ENCODE data around the gene ORM2. TPM values are rescaled to one million over a fixed set of nuclear protein-coding genes. Genes with fewer than 3 reads are reported as not detected.

The ORM2 gene
- total RNA-seq, 1 donor from 2014 or later, result not detected

DNA sequence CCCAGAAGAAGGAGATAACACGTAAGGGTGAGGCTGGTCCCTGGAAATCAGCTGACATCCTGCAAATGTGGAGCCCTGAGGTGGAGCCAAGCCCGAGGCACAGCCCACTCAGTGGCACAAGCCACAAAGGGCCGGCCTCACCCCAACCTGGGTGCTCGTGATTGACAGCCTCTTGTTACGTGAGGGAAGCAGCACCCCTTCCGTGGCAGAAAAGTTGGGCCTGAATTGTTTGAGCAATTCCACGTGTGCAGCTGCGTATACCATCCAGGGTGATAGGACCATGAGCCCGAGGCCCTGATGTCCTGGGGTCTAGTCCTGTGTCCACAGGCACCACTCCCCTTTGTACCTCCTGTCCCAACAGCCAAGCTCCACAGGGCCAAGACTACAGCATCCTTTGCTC is 4.8 kb downstream of the ORM2 start:
- Histone ChIP-seq H2AFZ (replicated peaks) (no peak overlapping the region), H3K4me3 (no peak overlapping the region), H3F3A (ENCODE audit: low read depth) (no peaks in the 10 kb centered on the region), H3K27ac (no peak overlapping the region), H3K79me2 (ENCODE audit: low read depth) (no peaks in the 10 kb centered on the region), H3K9ac (no peak overlapping the region), H3K36me3 (no peaks in the 10 kb centered on the region), H3K27me3 (no peaks in the 10 kb centered on the region), H3K9me3 (ENCODE audit: low read depth) (no peaks in the 10 kb centered on the region), H3K4me2 (no peak overlapping the region), H4K20me1 (ENCODE audit: low read depth) (no peaks in the 10 kb centered on the region), H3K4me1 (no peaks in the 10 kb centered on the region)
- no peak overlapping the region for H3K27ac Mint-ChIP-seq
- H3K4me3 Mint-ChIP-seq, result no peak overlapping the region
- TF ChIP-seq, protein P1, sequence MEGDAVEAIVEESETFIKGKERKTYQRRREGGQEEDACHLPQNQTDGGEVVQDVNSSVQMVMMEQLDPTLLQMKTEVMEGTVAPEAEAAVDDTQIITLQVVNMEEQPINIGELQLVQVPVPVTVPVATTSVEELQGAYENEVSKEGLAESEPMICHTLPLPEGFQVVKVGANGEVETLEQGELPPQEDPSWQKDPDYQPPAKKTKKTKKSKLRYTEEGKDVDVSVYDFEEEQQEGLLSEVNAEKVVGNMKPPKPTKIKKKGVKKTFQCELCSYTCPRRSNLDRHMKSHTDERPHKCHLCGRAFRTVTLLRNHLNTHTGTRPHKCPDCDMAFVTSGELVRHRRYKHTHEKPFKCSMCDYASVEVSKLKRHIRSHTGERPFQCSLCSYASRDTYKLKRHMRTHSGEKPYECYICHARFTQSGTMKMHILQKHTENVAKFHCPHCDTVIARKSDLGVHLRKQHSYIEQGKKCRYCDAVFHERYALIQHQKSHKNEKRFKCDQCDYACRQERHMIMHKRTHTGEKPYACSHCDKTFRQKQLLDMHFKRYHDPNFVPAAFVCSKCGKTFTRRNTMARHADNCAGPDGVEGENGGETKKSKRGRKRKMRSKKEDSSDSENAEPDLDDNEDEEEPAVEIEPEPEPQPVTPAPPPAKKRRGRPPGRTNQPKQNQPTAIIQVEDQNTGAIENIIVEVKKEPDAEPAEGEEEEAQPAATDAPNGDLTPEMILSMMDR (IDR thresholded peaks at IDR 0.05), result no peak
- TF ChIP-seq EZH2 (IDR thresholded peaks at IDR 0.05) (no peak), EZH2phosphoT487 (IDR thresholded peaks at IDR 0.05) (no peak)
- H3K27me3 Mint-ChIP-seq (ENCODE audit: insufficient read depth, low read depth), result no peaks in the 10 kb centered on the region
- DNase-seq (ENCODE audit: low spot score), result no peak
- H3K9me3 Mint-ChIP-seq, result no peaks in the 10 kb centered on the region
- no peaks in the 10 kb centered on the region for H3K4me1 Mint-ChIP-seq
- H3K36me3 Mint-ChIP-seq, result peaks cover 1% of the 10 kb centered on the region

DNA sequence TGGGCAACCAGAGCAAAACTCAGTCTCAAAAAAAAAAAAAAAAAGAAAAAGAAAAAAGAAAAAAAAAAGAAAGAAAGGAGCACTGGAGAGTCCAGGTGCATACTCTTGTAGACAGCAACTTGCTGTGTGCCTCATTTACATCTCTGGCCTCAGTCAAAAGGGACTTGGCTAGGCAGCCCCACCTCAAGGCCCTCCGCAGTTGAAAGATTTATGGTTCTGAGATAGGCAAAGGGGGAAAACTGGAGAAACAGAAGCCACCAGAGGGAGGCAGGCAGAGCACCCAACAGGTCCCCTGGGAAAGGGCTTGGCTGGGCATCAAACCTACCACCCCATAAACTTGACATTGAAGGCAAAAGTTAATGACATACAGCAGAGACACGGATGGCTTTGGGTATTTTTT is 6.1 kb downstream of the ORM2 start:
- TF ChIP-seq, protein P1 (IDR thresholded peaks at IDR 0.05), result no peak
- TF ChIP-seq EZH2phosphoT487 (IDR thresholded peaks at IDR 0.05) (no peak), EZH2 (IDR thresholded peaks at IDR 0.05) (no peak)
- H3K27ac ChIP-seq, result no peak overlapping the region
- DNase-seq (ENCODE audit: low spot score), result no peak
- H3K4me3 ChIP-seq, result no peak overlapping the region
- Mint-ChIP-seq H3K27ac (no peak overlapping the region), H3K4me1 (no peaks in the 10 kb centered on the region), H3K27me3 (ENCODE audit: insufficient read depth, low read depth) (peaks cover 2% of the 10 kb centered on the region), H3K9me3 (no peaks in the 10 kb centered on the region), H3K36me3 (peaks cover 3% of the 10 kb centered on the region), H3K4me3 (no peak overlapping the region)
- H3K27me3 ChIP-seq, result no peaks in the 10 kb centered on the region
- H3K79me2 ChIP-seq (ENCODE audit: low read depth), result no peaks in the 10 kb centered on the region
- H3K9ac ChIP-seq, result no peak overlapping the region
- no peaks in the 10 kb centered on the region for H3F3A ChIP-seq (ENCODE audit: low read depth)
- no peak overlapping the region for H2AFZ ChIP-seq (replicated peaks)
- no peaks in the 10 kb centered on the region for H4K20me1 ChIP-seq (ENCODE audit: low read depth)
- no peaks in the 10 kb centered on the region for H3K36me3 ChIP-seq
- H3K9me3 ChIP-seq (ENCODE audit: low read depth), result no peaks in the 10 kb centered on the region
- H3K4me1 ChIP-seq, result no peaks in the 10 kb centered on the region
- H3K4me2 ChIP-seq, result no peak overlapping the region

DNA sequence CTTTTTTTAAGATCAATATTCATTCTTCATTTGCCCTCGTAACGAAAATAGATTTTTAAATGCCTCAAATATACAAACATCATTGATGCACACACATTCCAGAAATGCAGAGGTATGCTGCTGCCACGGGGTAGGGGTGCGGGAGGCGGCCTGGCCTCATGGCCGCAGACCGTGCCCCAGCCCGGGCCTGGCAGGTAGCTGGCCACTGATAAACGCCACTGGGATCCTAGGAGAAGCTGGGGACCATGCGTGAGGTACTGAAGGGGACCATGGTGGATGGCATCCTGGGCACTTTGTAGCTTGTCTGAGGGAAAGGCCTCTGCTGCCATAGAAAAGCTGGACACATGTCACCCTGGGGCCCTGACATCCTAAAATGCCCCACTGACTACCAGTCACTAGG is 6.5 kb downstream of the ORM2 start:
- Mint-ChIP-seq H3K27me3 (ENCODE audit: insufficient read depth, low read depth) (peaks cover 2% of the 10 kb centered on the region), H3K4me3 (no peak overlapping the region), H3K36me3 (peaks cover 3% of the 10 kb centered on the region), H3K27ac (no peak overlapping the region), H3K4me1 (no peaks in the 10 kb centered on the region), H3K9me3 (no peaks in the 10 kb centered on the region)
- Histone ChIP-seq H3K36me3 (no peaks in the 10 kb centered on the region), H3K4me2 (no peak overlapping the region), H3K4me3 (no peak overlapping the region), H3K9ac (no peak overlapping the region), H3K4me1 (no peaks in the 10 kb centered on the region), H3K79me2 (ENCODE audit: low read depth) (no peaks in the 10 kb centered on the region), H3K27me3 (no peaks in the 10 kb centered on the region), H3K27ac (no peak overlapping the region), H3F3A (ENCODE audit: low read depth) (no peaks in the 10 kb centered on the region), H2AFZ (replicated peaks) (no peak overlapping the region), H3K9me3 (ENCODE audit: low read depth) (no peaks in the 10 kb centered on the region), H4K20me1 (ENCODE audit: low read depth) (no peaks in the 10 kb centered on the region)
- no peak for DNase-seq (ENCODE audit: low spot score)
- TF ChIP-seq EZH2 (IDR thresholded peaks at IDR 0.05) (no peak), EZH2phosphoT487 (IDR thresholded peaks at IDR 0.05) (no peak)
- TF ChIP-seq, protein P1 (IDR thresholded peaks at IDR 0.05), result no peak

Data from neural progenitor cell (in vitro differentiated cells).